K562 (cell line): ENCODE results near the gene HLCS. TPM values are rescaled to one million over a fixed set of nuclear protein-coding genes. Genes with fewer than 3 reads are reported as not detected.
A peak's percentile ranks its signal among the peaks of the same experiment; 100 is the strongest.

ENCODE experiments used
- ATAC-seq: fragments of 200-7000 bp; cut with Tn5 transposase; 3 replicates; pipeline ENCODE4 v1.9.1; 2020; ENCODE audit warnings: moderate library complexity
- BruUV-seq: library from RNA; stranded (reverse); fragments of 400-500 nt; replicated peaks from 2 replicates; lab custom pipeline; 2021; lab: Mats Ljungman, UMichigan
- CTCF ChIA-PET: fragments of 300-600 bp; formaldehyde crosslinking; extraction: SDS; loops from one replicate; lab custom pipeline; 2021; ENCODE audit warnings: low intra/inter-chr PET ratio; lab: Yijun Ruan, JAX
- POLR2A ChIA-PET: fragments of 300-600, 350-650 bp; sonication (Branson Sonifier 250); formaldehyde crosslinking; extraction: SDS; loops from one replicate; lab custom pipeline; 2021; ENCODE audit warnings: antibody characterized with exemption, inconsistent platforms; lab: Yijun Ruan, JAX
- DNase-seq, 4 experiments: peaks; one replicate each; pipeline versions ENCODE4 v3.0.0 to v3.0.0-alpha.2; 2011 to 2018; ENCODE audit warnings: low spot score in 3 of 4, mixed read lengths in 3 of 4; ENCODE audit errors: extremely low read depth in 1 of 4
- FAIRE-seq: peaks from 2 replicates; lab custom pipeline; 2011; peaks lifted over from hg19 to GRCh38; lab: Jason Lieb, UNC
- H2AFZ ChIP-seq: 2 replicates; pipeline ENCODE4 v1.6.0; 2011; ENCODE audit warnings: low read depth, low read length, control low read depth, inconsistent platforms
- H3K27ac ChIP-seq: fragments of 200-600 bp; 3 replicates; pipeline ENCODE4 v1.8.0; 2011; ENCODE audit warnings: low read depth, mild to moderate bottlenecking, control low read depth, inconsistent platforms, low read length, moderate library complexity, mixed read lengths; ENCODE audit errors: extremely low read depth
- H3K27me3 ChIP-seq, 2 experiments: fragments of 300-600 bp in 1 of 2; 2 replicates in 1 of 2; 3 replicates in 1 of 2; pipeline versions ENCODE4 v1.6.0 to v1.8.0; 2011; ENCODE audit warnings: inconsistent platforms in 2 of 2, low read length in 2 of 2, mild to moderate bottlenecking in 1 of 2, mixed read lengths in 1 of 2, moderate library complexity in 1 of 2; ENCODE audit not compliant: control insufficient read depth in 2 of 2, insufficient read depth in 2 of 2
- H3K36me3 ChIP-seq: fragments of 300-600 bp; 3 replicates; pipeline ENCODE4 v1.8.0; 2011; ENCODE audit warnings: mild to moderate bottlenecking, low read length, inconsistent platforms; ENCODE audit not compliant: control insufficient read depth, insufficient read depth
- H3K4me1 ChIP-seq, 2 experiments: fragments of 200-600 bp in 1 of 2; replicated peaks in 1 of 2; 2 replicates in 1 of 2; 3 replicates in 1 of 2; pipeline versions ENCODE4 v1.5.1 to v1.8.0; 2011; ENCODE audit warnings: inconsistent platforms in 2 of 2, low read length in 2 of 2, mild to moderate bottlenecking in 1 of 2, mixed read lengths in 1 of 2, moderate library complexity in 1 of 2; ENCODE audit not compliant: control insufficient read depth in 2 of 2, insufficient read depth in 2 of 2
- H3K4me2 ChIP-seq: 2 replicates; pipeline ENCODE4 v1.6.1; 2011; ENCODE audit warnings: low read length, control low read depth, inconsistent platforms, mixed read lengths; ENCODE audit not compliant: insufficient read depth
- H3K4me3 ChIP-seq: fragments of 200-600 bp; sonication (generic), shearing (Covaris generic); 2 replicates; pipeline ENCODE4 v1.5.1; 2016; ENCODE audit warnings: control low read depth, inconsistent platforms
- H3K79me2 ChIP-seq: fragments of 200-600 bp; 3 replicates; pipeline ENCODE4 v1.8.0; 2011; ENCODE audit warnings: low read length, inconsistent platforms; ENCODE audit not compliant: control insufficient read depth, insufficient read depth
- H3K9ac ChIP-seq, 2 experiments: 2 replicates each; pipeline versions ENCODE4 v1.6.0 to v1.6.1; 2011; ENCODE audit warnings: low read depth in 2 of 2, low read length in 2 of 2, control low read depth in 1 of 2, inconsistent platforms in 1 of 2, mild to moderate bottlenecking in 1 of 2, mixed read lengths in 1 of 2; ENCODE audit not compliant: insufficient read depth in 1 of 2
- H3K9me1 ChIP-seq: one replicate; pipeline ENCODE4 v1.6.0; 2011; ENCODE audit warnings: inconsistent platforms, mild to moderate bottlenecking, low read length, moderate library complexity; ENCODE audit not compliant: control insufficient read depth, insufficient read depth
- H3K9me3 ChIP-seq: replicated peaks from 2 replicates; pipeline ENCODE4 v1.5.1; 2011; ENCODE audit warnings: low read depth, low read length, inconsistent platforms; ENCODE audit not compliant: control insufficient read depth, insufficient read depth
- H4K20me1 ChIP-seq: replicated peaks from 2 replicates; pipeline ENCODE4 v1.6.1; 2011; ENCODE audit warnings: low read length, inconsistent platforms, mixed read lengths; ENCODE audit not compliant: control insufficient read depth, insufficient read depth
- CBFA2T3 ChIP-seq: fragments of 450-650 bp; IDR thresholded peaks from 2 replicates; pipeline ENCODE4 v1.6.1; 2017
- CEBPG ChIP-seq, 3 experiments: fragments of 200-800 bp in 1 of 3; sonication (Bioruptor generic) in 1 of 3; sonication (generic) in 1 of 3; formaldehyde crosslinking in 1 of 3; IDR thresholded peaks in 2 of 3; conservative IDR thresholded peaks in 1 of 3; 2 replicates each; pipeline versions ENCODE4 v1.6.1 to v1.8.0; 2016 to 2022; ENCODE audit warnings: missing compliant biosample characterization in 2 of 3, missing genetic modification characterization in 2 of 3, mild to moderate bottlenecking in 1 of 3, missing genetic modification reagents in 1 of 3
- DPF2 ChIP-seq: fragments of 450-650 bp; IDR thresholded peaks from 2 replicates; pipeline ENCODE4 v1.6.1; 2016
- GTF2F1 ChIP-seq: IDR thresholded peaks from 2 replicates; pipeline ENCODE4 v1.6.1; 2011; ENCODE audit warnings: low read depth, low read length, improper control_type of control experiment
- HDAC3 ChIP-seq: fragments of 450-650 bp; IDR thresholded peaks from 2 replicates; pipeline ENCODE4 v1.6.1; 2018; ENCODE audit warnings: borderline replicate concordance, mild to moderate bottlenecking, moderate library complexity; ENCODE audit not compliant: partially characterized antibody
- MYNN ChIP-seq, 2 experiments: sonication (generic); formaldehyde crosslinking in 1 of 2; IDR thresholded peaks; 2 replicates each; pipeline versions ENCODE4 v1.5.0 to v1.6.1; 2016 to 2020; ENCODE audit warnings: antibody characterized with exemption in 1 of 2, missing genetic modification reagents in 1 of 2
- PATZ1 ChIP-seq: fragments of 250-450 bp; sonication (Bioruptor Pico); IDR thresholded peaks from 2 replicates; pipeline ENCODE4 v1.5.0; 2020; ENCODE audit warnings: mild to moderate bottlenecking, borderline replicate concordance
- PKNOX1 ChIP-seq: fragments of 450-650 bp; IDR thresholded peaks from 2 replicates; pipeline ENCODE4 v1.6.1; 2016
- SMARCE1 ChIP-seq: fragments of 450-650 bp; IDR thresholded peaks from 2 replicates; pipeline ENCODE4 v1.7.1; 2016; ENCODE audit warnings: mild to moderate bottlenecking
- TCF3 ChIP-seq: sonication (generic); formaldehyde crosslinking; IDR thresholded peaks from 2 replicates; pipeline ENCODE4 v1.4.0; 2020; ENCODE audit warnings: mild to moderate bottlenecking, missing genetic modification reagents
- TEAD4 ChIP-seq, 2 experiments: sonication (generic) in 1 of 2; formaldehyde crosslinking in 1 of 2; IDR thresholded peaks; 2 replicates each; pipeline versions ENCODE4 v1.6.1 to v1.8.0; 2012 to 2022; ENCODE audit warnings: borderline replicate concordance in 1 of 2, inconsistent platforms in 1 of 2, low read length in 1 of 2, mild to moderate bottlenecking in 1 of 2, missing genetic modification reagents in 1 of 2
- TOE1 ChIP-seq, 2 experiments: fragments of 450-650 bp in 1 of 2; sonication (generic) in 1 of 2; formaldehyde crosslinking in 1 of 2; IDR thresholded peaks; 2 replicates each; pipeline versions ENCODE4 v1.7.1 to v1.8.0; 2016 to 2022; ENCODE audit warnings: borderline replicate concordance in 2 of 2, mild to moderate bottlenecking in 2 of 2, antibody characterized with exemption in 1 of 2, inconsistent platforms in 1 of 2, low read depth in 1 of 2, missing genetic modification reagents in 1 of 2, moderate library complexity in 1 of 2
- ZBTB26 ChIP-seq: fragments of 450-650 bp; formaldehyde crosslinking; IDR thresholded peaks from 2 replicates; pipeline ENCODE4 v1.4.0; 2022; ENCODE audit warnings: missing genetic modification characterization
- ZNF263 ChIP-seq: sonication (generic); formaldehyde crosslinking; IDR thresholded peaks from 2 replicates; pipeline ENCODE4 v1.8.0; 2022; ENCODE audit warnings: mild to moderate bottlenecking, missing genetic modification reagents, borderline replicate concordance
- WGBS: fragments of 100-300 bp; shearing (Covaris generic); methylation state at CpG from one replicate; pipeline ENCODE4 v1.1.6; 2016; ENCODE audit warnings: low coverage, mixed read lengths; ENCODE audit not compliant: insufficient coverage; ENCODE audit errors: missing lambda C conversion rate; 5-methylcytosine and 5-hydroxymethylcytosine counted together
- in situ Hi-C: fragments of 300-500 bp; cut with MboI; formaldehyde crosslinking; loops from 4 replicates; pipeline ENCODE4 v1.15.0; 2018; ENCODE audit warnings: inconsistent platforms, mixed read lengths
- intact Hi-C: fragments of 100-400 bp; cut with micrococcal nuclease; formaldehyde crosslinking; loops from 2 replicates; pipeline ENCODE4 v1.14.2; 2022
- polyA plus RNA-seq, 8 experiments: library from polyadenylated mRNA; depleted of rRNA in 4 of 8; stranded (reverse) in 5 of 8; unstranded in 3 of 8; fragments of >200 nt; fragmentation: Nextera tagmentation in 2 of 8; fragmentation: Illumina TruSeq in 1 of 8; extraction: Ambion mirVana in 2 of 8; extraction: Trizol in 1 of 8; gene quantifications; 2 replicates each; pipeline versions ENCODE4 v1.2.1 to v1.2.3, GENCODE V29; 2011 to 2014; ENCODE audit warnings: inconsistent platforms in 1 of 8, missing spikeins in 1 of 8
- total RNA-seq, 7 experiments: library from RNA; depleted of rRNA in 6 of 7; stranded (reverse); fragments of >200 nt in 6 of 7; fragmentation: Illumina TruSeq in 2 of 7; extraction: Trizol in 2 of 7; gene quantifications; 2 replicates each; pipeline versions ENCODE4 v1.2.1 to v1.2.3, GENCODE V29; 2011 to 2021; ENCODE audit warnings: low replicate concordance in 1 of 7

HLCS gene
- total and polyA plus RNA-seq, 9 of the 15 experiments (the other 6 are each of a cell fraction or from before 2014, with no cell fraction given) = 3.0 to 21.5 (median 17.1) TPM

GRCh38 chr21:36946949-36947356, 19.5 kb downstream of the HLCS start (continued):
- TF ChIP-seq PATZ1 (CRISPR knock-in tag) (no peak), CEBPG (CRISPR knock-in tag; IDR thresholded peaks at IDR 0.05) (no peak), CEBPG (tag; conservative IDR thresholded peaks at IDR 0.05 in 1 of 2, IDR thresholded peaks at IDR 0.05 in 1 of 2) (no peak), GTF2F1 (no peak)

- intact Hi-C loops (no loop called here), in situ Hi-C loops (no loop called here)
- no peak overlapping the region for H3K27ac ChIP-seq
- no peaks in the 10 kb centered on the region for H3K9me1 ChIP-seq
- ChIA-PET CTCF (no interaction called here), POLR2A (interaction anchor here (0.5 to 2.7 kb wide), 2 partner anchors 19 to 683 kb away, joined by 3 to 10 read pairs; partner anchors contain the start of gene HLCS)
- H3K4me1 ChIP-seq = peaks cover 0 to 9% of the 10 kb centered on the region in 2 experiments; a peak in 3 of 5 replicates
- H4K20me1 ChIP-seq = no peaks in the 10 kb centered on the region
- no peak overlapping the region for H3K4me2 ChIP-seq
- FAIRE-seq (peak; percentile 56), ATAC-seq (peak; percentile 86), DNase-seq (peak; percentile 33 to 60 (median 52))
- peaks cover 11% of the 10 kb centered on the region; the same call in 2 of the 3 replicates for H3K36me3 ChIP-seq
- no TSS peak for BruUV-seq
- H3K4me3 ChIP-seq = no peak overlapping the region
- no peaks in the 10 kb centered on the region for H3K27me3 ChIP-seq
- no peaks in the 10 kb centered on the region for H3K9me3 ChIP-seq
- no peak overlapping the region; a peak in 1 of 4 replicates for H3K9ac ChIP-seq
- 21% methylated on average over 6 of the region's 6 CpGs for WGBS
- H2AFZ ChIP-seq = no peak overlapping the region
- no peaks in the 10 kb centered on the region for H3K79me2 ChIP-seq
- peak; percentile 25 for TF ChIP-seq HDAC3
- TF ChIP-seq TEAD4 (IDR thresholded peaks at IDR 0.05; ENCODE audit: low read length) = peak; percentile 74
- no peak for TF ChIP-seq TEAD4 (CRISPR knock-in tag; IDR thresholded peaks at IDR 0.05; ENCODE audit: borderline replicate concordance)
- 0 out of 2 replicates have a peak, but pooled peaks have one; percentile 12 for TF ChIP-seq TOE1 (IDR thresholded peaks at IDR 0.05; ENCODE audit: borderline replicate concordance)
- no peak for TF ChIP-seq TOE1 (CRISPR knock-in tag; IDR thresholded peaks at IDR 0.05; ENCODE audit: borderline replicate concordance, low read depth)
- peak; percentile 77 for TF ChIP-seq TCF3
- TF ChIP-seq ZNF263 (CRISPR knock-in tag) = peak; percentile 90
- TF ChIP-seq CBFA2T3 = peak; percentile 73
- TF ChIP-seq SMARCE1 = 0 out of 2 replicates have a peak, but pooled peaks have one; percentile 55
- TF ChIP-seq MYNN (IDR thresholded peaks at IDR 0.05) = no peak
- TF ChIP-seq MYNN (CRISPR knock-in tag; IDR thresholded peaks at IDR 0.05) = no peak
- peak; percentile 59; the same call in 1 of the 2 replicates for TF ChIP-seq PKNOX1
- TF ChIP-seq DPF2 = peak; percentile 77; the same call in 1 of the 2 replicates
- TF ChIP-seq ZBTB26 (CRISPR knock-in tag) = no peak
Measured at GRCh38 chr21:36945496-36946138, 20.9 kb downstream of the HLCS start.
